Tibial nerve (tissue), 4 donors: Measurements from ENCODE around the gene FAM120B. TPM values are rescaled to one million over a fixed set of nuclear protein-coding genes. Genes with fewer than 3 reads are reported as not detected.
A peak's percentile ranks its signal among the peaks of the same experiment; 100 is the strongest.

ENCODE experiments used
- DNase-seq, 2 donors: peaks; one replicate each; pipeline ENCODE4 v3.0.0-alpha.2; 2019; ENCODE audit warnings: low spot score in 2 of 2
- H3K27ac ChIP-seq, 4 donors: fragments of 200-600 bp; sonication (generic) in 3 of 4; one replicate each; pipeline ENCODE4 v1.5.1; 2017 to 2019; ENCODE audit warnings: mild to moderate bottlenecking in 1 of 4
- H3K27me3 ChIP-seq, 2 donors: fragments of 200-600 bp; sonication (generic) in 1 of 2; one replicate each; pipeline versions ENCODE4 v1.5.1 to v1.6.0; 2017 to 2019
- H3K36me3 ChIP-seq, 3 donors: fragments of 200-600 bp; sonication (generic); one replicate each; pipeline ENCODE4 v1.5.1; 2018 to 2019
- H3K4me1 ChIP-seq, 4 donors: fragments of 200-600 bp; sonication (generic) in 3 of 4; one replicate each; pipeline ENCODE4 v1.5.1; 2017 to 2019
- H3K4me3 ChIP-seq, 4 donors: fragments of 200-600 bp; sonication (generic) in 3 of 4; one replicate each; pipeline ENCODE4 v1.5.1; 2017 to 2019; ENCODE audit warnings: mild to moderate bottlenecking in 1 of 4, moderate library complexity in 1 of 4
- H3K9me3 ChIP-seq, 4 donors: fragments of 200-600 bp; sonication (generic) in 3 of 4; one replicate each; pipeline ENCODE4 v1.5.1; 2017 to 2019
- EP300 ChIP-seq, 2 donors: sonication (generic); formaldehyde crosslinking; IDR thresholded peaks; one replicate each; pipeline ENCODE4 v1.6.1; 2017; ENCODE audit warnings: antibody characterized with exemption in 2 of 2, mild to moderate bottlenecking in 1 of 2
- POLR2A ChIP-seq, 2 donors: fragments of 450-650 bp; IDR thresholded peaks; one replicate each; pipeline ENCODE4 v1.6.1; 2017; ENCODE audit warnings: antibody characterized with exemption in 2 of 2, mild to moderate bottlenecking in 2 of 2, moderate library complexity in 2 of 2
- WGBS, 2 donors: methylation state at CpG; one replicate each; pipeline ENCODE4 v1.1.5; 2018; 5-methylcytosine and 5-hydroxymethylcytosine counted together
- total RNA-seq, 4 donors: library from RNA; depleted of rRNA; stranded (reverse); fragments of >200 nt; gene quantifications; one replicate each; pipeline ENCODE4 v1.1.0, GENCODE V29; 2016
- TF ChIP-seq, protein P1 (sequence below), 5 experiments: fragments of 200-600 bp in 3 of 5; fragments of 450-650 bp in 2 of 5; sonication (generic) in 3 of 5; IDR thresholded peaks; one replicate each; pipeline ENCODE4 v1.5.1; 2016 to 2019; ENCODE audit warnings: antibody characterized with exemption in 5 of 5, mild to moderate bottlenecking in 3 of 5, moderate library complexity in 2 of 5

FAM120B gene
- total RNA-seq: 10 to 100 TPM; 26.0 to 35.4 (median 32.1) TPM

DNA sequence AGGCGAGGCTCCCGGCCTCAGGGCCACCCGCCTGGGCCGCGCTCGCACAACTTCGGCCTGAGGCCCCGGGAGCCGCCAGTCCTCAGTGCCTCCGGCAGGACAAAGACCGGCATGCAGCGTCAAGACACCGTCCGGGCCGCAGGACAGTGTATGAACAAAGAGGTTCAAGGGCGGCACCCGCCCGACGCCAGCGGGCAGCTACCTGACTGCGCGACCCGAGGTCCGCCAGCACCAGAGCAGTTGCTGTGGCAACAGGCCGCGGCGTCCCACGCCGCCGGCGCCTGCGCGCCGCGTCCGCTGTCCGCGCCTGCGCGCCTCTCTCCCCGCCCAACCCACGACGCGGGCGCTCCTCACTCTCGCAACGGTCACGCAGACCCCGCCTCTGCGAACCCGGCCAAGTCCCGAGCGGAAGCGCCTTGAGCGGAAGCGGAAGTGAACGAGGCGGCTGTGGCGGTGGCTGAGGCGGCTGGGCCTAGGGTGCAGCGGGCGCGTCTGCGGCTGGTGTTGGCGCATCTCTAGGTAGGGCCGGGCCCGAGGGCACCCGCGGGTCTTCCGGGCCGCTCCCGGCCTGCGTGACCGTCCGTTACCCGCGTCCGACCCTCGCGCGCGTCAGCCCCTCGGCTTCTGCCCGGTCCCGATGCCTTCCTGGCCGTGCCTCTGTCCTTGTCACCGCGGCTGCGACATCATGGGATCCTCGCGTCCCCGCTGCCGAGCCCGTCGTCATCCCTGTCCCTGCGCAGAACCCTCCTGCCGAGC, at the start of gene FAM120B:
Gene FAM120B, plus strand, starts transcription at position 435 of the 756 bp plus-strand sequence. CDS start 10,633 bp downstream, outside the sequence.
- Histone ChIP-seq H3K4me3 (peak within 1 kb of the TSS; percentile 63 to 90 (median 80)), H3K4me1 (peaks cover 0 to 51% (median 19%) of the 10 kb centered on the region in 4 donors), H3K27ac (peak within 1 kb of the TSS; percentile 58 to 92 (median 90)), H3K27me3 (no peaks in the 10 kb centered on the region), H3K36me3 (peaks cover 0 to 7% (median 0%) of the 10 kb centered on the region in 3 donors), H3K9me3 (no peaks in the 10 kb centered on the region)
- 1% methylated on average over 25 to 30 of the region's 97 CpGs for WGBS, 2 donors
- DNase-seq: peak; percentile 92 to 93
- TF ChIP-seq POLR2A (IDR thresholded peaks at IDR 0.05) (peak; percentile 83 to 85), EP300 (IDR thresholded peaks at IDR 0.05) (peak; percentile 23 to 95)
- TF ChIP-seq, protein P1, sequence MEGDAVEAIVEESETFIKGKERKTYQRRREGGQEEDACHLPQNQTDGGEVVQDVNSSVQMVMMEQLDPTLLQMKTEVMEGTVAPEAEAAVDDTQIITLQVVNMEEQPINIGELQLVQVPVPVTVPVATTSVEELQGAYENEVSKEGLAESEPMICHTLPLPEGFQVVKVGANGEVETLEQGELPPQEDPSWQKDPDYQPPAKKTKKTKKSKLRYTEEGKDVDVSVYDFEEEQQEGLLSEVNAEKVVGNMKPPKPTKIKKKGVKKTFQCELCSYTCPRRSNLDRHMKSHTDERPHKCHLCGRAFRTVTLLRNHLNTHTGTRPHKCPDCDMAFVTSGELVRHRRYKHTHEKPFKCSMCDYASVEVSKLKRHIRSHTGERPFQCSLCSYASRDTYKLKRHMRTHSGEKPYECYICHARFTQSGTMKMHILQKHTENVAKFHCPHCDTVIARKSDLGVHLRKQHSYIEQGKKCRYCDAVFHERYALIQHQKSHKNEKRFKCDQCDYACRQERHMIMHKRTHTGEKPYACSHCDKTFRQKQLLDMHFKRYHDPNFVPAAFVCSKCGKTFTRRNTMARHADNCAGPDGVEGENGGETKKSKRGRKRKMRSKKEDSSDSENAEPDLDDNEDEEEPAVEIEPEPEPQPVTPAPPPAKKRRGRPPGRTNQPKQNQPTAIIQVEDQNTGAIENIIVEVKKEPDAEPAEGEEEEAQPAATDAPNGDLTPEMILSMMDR (IDR thresholded peaks at IDR 0.05): peak in 1 of 5 experiments; percentile 33

- 85 to 89% methylated on average over 4 of the region's 4 CpGs for WGBS, 2 donors
- H3K9me3 ChIP-seq: no peaks in the 10 kb centered on the region
- no peaks in the 10 kb centered on the region for H3K4me1 ChIP-seq
- TF ChIP-seq EP300 (IDR thresholded peaks at IDR 0.05): no peak
- TF ChIP-seq, protein P1 (IDR thresholded peaks at IDR 0.05): no peak
- no peak for TF ChIP-seq POLR2A (IDR thresholded peaks at IDR 0.05)
- DNase-seq: no peak
- peaks cover 0 to 10% of the 10 kb centered on the region in 2 donors for H3K27me3 ChIP-seq
- H3K27ac ChIP-seq: no peak overlapping the region
- H3K36me3 ChIP-seq: no peaks in the 10 kb centered on the region
- no peak overlapping the region for H3K4me3 ChIP-seq
Observed at GRCh38 chr6:170257376-170257775, 49.2 kb upstream of the FAM120B start.

DNA sequence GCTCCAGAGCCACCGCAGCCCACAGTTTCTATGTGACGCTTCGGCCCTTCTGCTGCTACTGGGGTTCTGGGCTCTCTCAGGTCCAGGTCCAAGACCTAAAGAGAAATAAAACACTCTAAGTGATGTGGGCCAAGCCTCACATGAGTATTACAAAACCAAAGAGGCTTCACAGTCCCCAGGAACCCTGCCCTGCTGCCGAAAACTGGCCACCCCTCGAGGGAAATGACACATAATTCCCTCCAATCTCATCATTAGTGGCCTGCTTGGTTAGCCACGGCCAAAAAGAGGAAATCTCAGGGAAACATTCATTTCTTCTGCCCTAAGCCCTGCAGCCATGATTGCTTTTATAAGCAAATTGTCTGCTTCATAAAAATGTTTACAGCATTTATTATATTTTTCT, 48.2 kb upstream of the FAM120B start:
- TF ChIP-seq, protein P1 (IDR thresholded peaks at IDR 0.05): no peak
- H3K4me1 ChIP-seq: no peaks in the 10 kb centered on the region
- no peak for DNase-seq
- no peaks in the 10 kb centered on the region for H3K36me3 ChIP-seq
- 90% methylated on average over 6 of the region's 6 CpGs for WGBS, 2 donors
- no peak overlapping the region for H3K27ac ChIP-seq
- no peaks in the 10 kb centered on the region for H3K9me3 ChIP-seq
- H3K27me3 ChIP-seq: peaks cover 0 to 15% of the 10 kb centered on the region in 2 donors
- no peak overlapping the region for H3K4me3 ChIP-seq

DNA sequence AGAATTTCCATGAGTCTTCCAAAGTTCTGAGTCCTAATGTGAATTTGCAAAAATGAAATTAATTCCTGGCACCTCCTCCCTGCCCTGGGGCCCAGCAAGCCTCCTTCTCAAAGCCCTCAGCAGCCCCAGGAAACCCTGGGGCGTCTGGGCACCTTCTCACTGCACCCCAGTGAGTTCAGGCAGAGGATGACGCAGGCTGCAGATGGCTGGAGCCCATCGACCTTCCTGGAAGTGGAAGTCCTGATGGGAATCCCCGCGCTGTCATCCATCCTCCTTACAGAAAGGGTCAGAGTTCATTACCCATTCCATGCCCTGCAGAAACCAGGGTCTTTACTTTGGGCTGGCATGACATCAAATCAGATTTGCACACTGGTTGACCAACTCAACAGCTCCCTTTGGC, 47.3 kb upstream of the FAM120B start:
- H3K9me3 ChIP-seq: no peaks in the 10 kb centered on the region
- peaks cover 0 to 15% of the 10 kb centered on the region in 2 donors for H3K27me3 ChIP-seq
- WGBS, 2 donors: 76 to 87% methylated on average over 5 of the region's 5 CpGs
- H3K27ac ChIP-seq: no peak overlapping the region
- H3K4me1 ChIP-seq: no peaks in the 10 kb centered on the region
- no peaks in the 10 kb centered on the region for H3K36me3 ChIP-seq
- TF ChIP-seq, protein P1 (IDR thresholded peaks at IDR 0.05): no peak
- TF ChIP-seq POLR2A (IDR thresholded peaks at IDR 0.05) (no peak), EP300 (IDR thresholded peaks at IDR 0.05) (no peak)
- H3K4me3 ChIP-seq: no peak overlapping the region
- DNase-seq: no peak

GRCh38 chr6:170260686-170261085, 45.9 kb upstream of the FAM120B start:
- Histone ChIP-seq H3K27ac (no peak overlapping the region), H3K27me3 (peaks cover 0 to 15% of the 10 kb centered on the region in 2 donors), H3K4me1 (no peaks in the 10 kb centered on the region), H3K36me3 (no peaks in the 10 kb centered on the region), H3K9me3 (no peaks in the 10 kb centered on the region), H3K4me3 (no peak overlapping the region)
- TF ChIP-seq POLR2A (IDR thresholded peaks at IDR 0.05): no peak
- TF ChIP-seq, protein P1 (IDR thresholded peaks at IDR 0.05): peak in 1 of 5 experiments; percentile 4
- 88 to 91% methylated on average over 7 of the region's 7 CpGs for WGBS, 2 donors
- no peak for DNase-seq
